Breast epithelium (tissue), 3 donors: Measurements from ENCODE around the gene TMEM191C.
"Not testable (repeated sequence)": the region's sequence is repeated elsewhere in the genome, so short reads cannot be mapped to it uniquely, and the experiment has no call there.

ENCODE experiments used
- CTCF ChIP-seq, 3 donors: fragments of 450-650 bp; IDR thresholded peaks; one replicate each; pipeline ENCODE4 v1.5.1; 2016 to 2017; ENCODE audit warnings: antibody characterized with exemption in 3 of 3, mild to moderate bottlenecking in 3 of 3, moderate library complexity in 3 of 3
- POLR2A ChIP-seq: fragments of 450-650 bp; IDR thresholded peaks from one replicate; pipeline ENCODE4 v1.6.1; 2016; ENCODE audit warnings: antibody characterized with exemption, mild to moderate bottlenecking, moderate library complexity
- POLR2AphosphoS5 ChIP-seq, 3 donors: sonication (generic); formaldehyde crosslinking; IDR thresholded peaks; one replicate each; pipeline ENCODE4 v1.6.1; 2017; ENCODE audit warnings: antibody characterized with exemption in 3 of 3

GRCh38 chr22:21452666-21453065, 14.5 kb upstream of the TMEM191C start:
- not testable (repeated sequence) for TF ChIP-seq CTCF (IDR thresholded peaks at IDR 0.05); POLR2A; POLR2AphosphoS5 (IDR thresholded peaks at IDR 0.05)
